A549 (cell line): ENCODE results near the gene SSH2. TPM values are rescaled to one million over a fixed set of nuclear protein-coding genes. Genes with fewer than 3 reads are reported as not detected.

Experiments used
- ATAC-seq, 2 experiments: fragments of 200-7000 bp in 1 of 2; fragments of >200 bp in 1 of 2; cut with Nextera tagmentation in 1 of 2; cut with Tn5 transposase in 1 of 2; 3 replicates each; pipeline versions ENCODE4 v1.8.0 to v1.9.1; 2018 to 2020; ENCODE audit warnings: mild to moderate bottlenecking in 1 of 2, moderate library complexity in 1 of 2
- CTCF ChIA-PET: fragments of 300-600 bp; sonication (Branson Sonifier 250); formaldehyde crosslinking; extraction: SDS; loops from one replicate; lab custom pipeline; 2021; ENCODE audit warnings: antibody characterized with exemption, inconsistent platforms; lab: Yijun Ruan, JAX
- POLR2A ChIA-PET: fragments of 350-600 bp; formaldehyde crosslinking; extraction: SDS; loops from one replicate; lab custom pipeline; 2021; ENCODE audit warnings: antibody characterized with exemption, inconsistent platforms; lab: Yijun Ruan, JAX
- DNase-seq, 2 experiments: peaks; one replicate each; pipeline versions ENCODE4 v3.0.0 to v3.0.0-alpha.2; 2011 to 2016; ENCODE audit warnings: low read depth in 1 of 2, low spot score in 1 of 2
- FAIRE-seq: peaks from 2 replicates; lab custom pipeline; 2011; peaks lifted over from hg19 to GRCh38; lab: Jason Lieb, UNC
- H3K27ac ChIP-seq, 2 experiments: fragments of >200 bp; sonication (Bioruptor Twin); formaldehyde crosslinking; 3 replicates each; pipeline ENCODE4 v1.5.1; 2016 to 2017
- H3K4me1 ChIP-seq: fragments of >200 bp; sonication (Bioruptor Twin); formaldehyde crosslinking; 3 replicates; pipeline ENCODE4 v1.6.1; 2016
- H3K4me2 ChIP-seq: fragments of >200 bp; sonication (Bioruptor Twin); formaldehyde crosslinking; 3 replicates; pipeline ENCODE4 v1.6.1; 2016
- H3K4me3 ChIP-seq: fragments of >200 bp; sonication (Bioruptor Twin); formaldehyde crosslinking; 3 replicates; pipeline ENCODE4 v1.5.1; 2016
- H3K9me3 ChIP-seq: fragments of >200 bp; sonication (Bioruptor Twin); formaldehyde crosslinking; 3 replicates; pipeline ENCODE4 v1.6.1; 2016
- BHLHE40 ChIP-seq: IDR thresholded peaks from 2 replicates; pipeline ENCODE4 v1.6.1; 2012; ENCODE audit warnings: low read depth, low read length, inconsistent platforms
- CHD4 ChIP-seq: fragments of 200-600 bp; sonication (generic); IDR thresholded peaks from 2 replicates; pipeline ENCODE4 v1.6.1; 2016; ENCODE audit warnings: antibody characterized with exemption, mild to moderate bottlenecking, borderline replicate concordance
- EP300 ChIP-seq, 2 experiments: fragments of >200 bp; sonication (Bioruptor Twin); formaldehyde crosslinking; IDR thresholded peaks; 2 replicates in 1 of 2; 3 replicates in 1 of 2; pipeline ENCODE4 v1.6.1; 2016 to 2017
- FOSB ChIP-seq: fragments of 250-450 bp; sonication (Bioruptor Pico); IDR thresholded peaks from 2 replicates; pipeline ENCODE4 v1.5.0; 2020; ENCODE audit warnings: mild to moderate bottlenecking, moderate library complexity
- FOSL2 ChIP-seq, 2 experiments: fragments of 450-650 bp in 1 of 2; fragments of >200 bp in 1 of 2; sonication (Bioruptor Twin) in 1 of 2; formaldehyde crosslinking; IDR thresholded peaks; 2 replicates each; pipeline versions ENCODE4 v1.5.0 to v1.6.1; 2016 to 2020; ENCODE audit warnings: mild to moderate bottlenecking in 1 of 2, moderate library complexity in 1 of 2
- FOXS1 ChIP-seq: fragments of 250-450 bp; sonication (Bioruptor Pico); IDR thresholded peaks from 2 replicates; pipeline ENCODE4 v1.5.0; 2020; ENCODE audit warnings: mild to moderate bottlenecking, moderate library complexity
- HES2 ChIP-seq: fragments of >200 bp; sonication (Bioruptor Twin); formaldehyde crosslinking; IDR thresholded peaks from 2 replicates; pipeline ENCODE4 v1.6.1; 2016
- KDM1A ChIP-seq: fragments of 200-600 bp; sonication (generic); IDR thresholded peaks from 2 replicates; pipeline ENCODE4 v1.6.1; 2016; ENCODE audit warnings: low read depth, mild to moderate bottlenecking
- MAFK ChIP-seq: fragments of 450-650 bp; IDR thresholded peaks from 2 replicates; pipeline ENCODE4 v1.6.1; 2014; ENCODE audit not compliant: partially characterized antibody
- MYC ChIP-seq: IDR thresholded peaks from 2 replicates; pipeline ENCODE4 v1.6.1; 2012; ENCODE audit warnings: mild to moderate bottlenecking, inconsistent platforms, low read length, improper control_type of control experiment, borderline replicate concordance
- PHF8 ChIP-seq: fragments of 200-600 bp; sonication (generic); IDR thresholded peaks from 2 replicates; pipeline ENCODE4 v1.6.1; 2016; ENCODE audit warnings: low read depth, mild to moderate bottlenecking, antibody characterized with exemption, moderate library complexity, borderline replicate concordance
- RARB ChIP-seq: fragments of 250-450 bp; sonication (Bioruptor Pico); IDR thresholded peaks from 2 replicates; pipeline ENCODE4 v1.8.0; 2021; ENCODE audit warnings: mild to moderate bottlenecking, moderate library complexity
- RCOR1 ChIP-seq: fragments of 150-350 bp; IDR thresholded peaks from 2 replicates; pipeline ENCODE4 v1.6.1; 2014; ENCODE audit warnings: antibody characterized with exemption, low read length, low read depth
- RNF2 ChIP-seq: fragments of 200-600 bp; sonication (generic); IDR thresholded peaks from 2 replicates; pipeline ENCODE4 v1.6.1; 2016; ENCODE audit warnings: low read depth, mild to moderate bottlenecking, antibody characterized with exemption, moderate library complexity, borderline replicate concordance
- SREBF2 ChIP-seq: fragments of 450-650 bp; IDR thresholded peaks from 2 replicates; pipeline ENCODE4 v1.6.1; 2014; ENCODE audit warnings: mild to moderate bottlenecking, moderate library complexity
- ZC3H11A ChIP-seq: fragments of 450-650 bp; IDR thresholded peaks from 2 replicates; pipeline ENCODE4 v1.6.1; 2014; ENCODE audit warnings: antibody characterized with exemption, mild to moderate bottlenecking
- ZNF302 ChIP-seq: fragments of 250-450 bp; sonication (Bioruptor Pico); IDR thresholded peaks from 2 replicates; pipeline ENCODE4 v1.9.0; 2021; ENCODE audit warnings: inconsistent platforms, mild to moderate bottlenecking, moderate library complexity
- WGBS: methylation state at CpG from one replicate; pipeline ENCODE4 v1.1.6; 2017; ENCODE audit errors: missing lambda C conversion rate; 5-methylcytosine and 5-hydroxymethylcytosine counted together
- polyA plus RNA-seq, 4 experiments: library from polyadenylated mRNA; depleted of rRNA in 3 of 4; stranded (reverse); fragments of >200 nt; fragmentation: RNase III in 1 of 4; extraction: RNeasy Plus Mini Kit Qiagen cat#74134 plus additional on column Dnase treatment in 1 of 4; gene quantifications; 2 replicates in 3 of 4; 3 replicates in 1 of 4; pipeline ENCODE4 v1.2.3, GENCODE V29; 2011 to 2017
- TF ChIP-seq, protein P1 (sequence below): fragments of >200 bp; sonication (Bioruptor Twin); formaldehyde crosslinking; IDR thresholded peaks from 3 replicates; pipeline ENCODE4 v1.5.1; 2016
- TF ChIP-seq, protein P2 (sequence below): fragments of >200 bp; sonication (Bioruptor Twin); formaldehyde crosslinking; IDR thresholded peaks from 3 replicates; pipeline ENCODE4 v1.6.1; 2016
- TF ChIP-seq, protein P3 (sequence below): fragments of 150-350 bp; IDR thresholded peaks from 2 replicates; pipeline ENCODE4 v1.6.1; 2014; ENCODE audit warnings: low read depth, mild to moderate bottlenecking, low read length

Gene SSH2
- polyA plus RNA-seq, 2 of the 4 experiments (the other 2 are of a cell fraction) = 20.7 to 24.5 TPM

GRCh38 chr17:29674281-29674680 lies 255.7 kb downstream of the SSH2 start:
- ChIA-PET POLR2A (no interaction called here), CTCF (interaction anchor here (0.9 to 2.2 kb wide), 5 partner anchors 10 to 259 kb away, joined by 3 to 6 read pairs (median 4); no protein-coding TSS in a partner anchor)
- no peaks in the 10 kb centered on the region for H3K9me3 ChIP-seq

GRCh38 chr17:29671661-29672060 lies 258.4 kb downstream of the SSH2 start:
- DNase-seq = no peak
- H3K4me1 ChIP-seq = 0 out of 3 replicates have a peak, but pooled peaks cover 3% of the 10 kb centered on the region
- POLR2A ChIA-PET = no interaction called here
- no peak for ATAC-seq
- 90% methylated on average over 5 of the region's 5 CpGs for WGBS
- TF ChIP-seq ZC3H11A = no peak
- TF ChIP-seq, protein P1, sequence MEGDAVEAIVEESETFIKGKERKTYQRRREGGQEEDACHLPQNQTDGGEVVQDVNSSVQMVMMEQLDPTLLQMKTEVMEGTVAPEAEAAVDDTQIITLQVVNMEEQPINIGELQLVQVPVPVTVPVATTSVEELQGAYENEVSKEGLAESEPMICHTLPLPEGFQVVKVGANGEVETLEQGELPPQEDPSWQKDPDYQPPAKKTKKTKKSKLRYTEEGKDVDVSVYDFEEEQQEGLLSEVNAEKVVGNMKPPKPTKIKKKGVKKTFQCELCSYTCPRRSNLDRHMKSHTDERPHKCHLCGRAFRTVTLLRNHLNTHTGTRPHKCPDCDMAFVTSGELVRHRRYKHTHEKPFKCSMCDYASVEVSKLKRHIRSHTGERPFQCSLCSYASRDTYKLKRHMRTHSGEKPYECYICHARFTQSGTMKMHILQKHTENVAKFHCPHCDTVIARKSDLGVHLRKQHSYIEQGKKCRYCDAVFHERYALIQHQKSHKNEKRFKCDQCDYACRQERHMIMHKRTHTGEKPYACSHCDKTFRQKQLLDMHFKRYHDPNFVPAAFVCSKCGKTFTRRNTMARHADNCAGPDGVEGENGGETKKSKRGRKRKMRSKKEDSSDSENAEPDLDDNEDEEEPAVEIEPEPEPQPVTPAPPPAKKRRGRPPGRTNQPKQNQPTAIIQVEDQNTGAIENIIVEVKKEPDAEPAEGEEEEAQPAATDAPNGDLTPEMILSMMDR = no peak
- TF ChIP-seq, protein P2, sequence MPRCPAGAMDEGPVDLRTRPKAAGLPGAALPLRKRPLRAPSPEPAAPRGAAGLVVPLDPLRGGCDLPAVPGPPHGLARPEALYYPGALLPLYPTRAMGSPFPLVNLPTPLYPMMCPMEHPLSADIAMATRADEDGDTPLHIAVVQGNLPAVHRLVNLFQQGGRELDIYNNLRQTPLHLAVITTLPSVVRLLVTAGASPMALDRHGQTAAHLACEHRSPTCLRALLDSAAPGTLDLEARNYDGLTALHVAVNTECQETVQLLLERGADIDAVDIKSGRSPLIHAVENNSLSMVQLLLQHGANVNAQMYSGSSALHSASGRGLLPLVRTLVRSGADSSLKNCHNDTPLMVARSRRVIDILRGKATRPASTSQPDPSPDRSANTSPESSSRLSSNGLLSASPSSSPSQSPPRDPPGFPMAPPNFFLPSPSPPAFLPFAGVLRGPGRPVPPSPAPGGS = no peak
- TF ChIP-seq, protein P3, sequence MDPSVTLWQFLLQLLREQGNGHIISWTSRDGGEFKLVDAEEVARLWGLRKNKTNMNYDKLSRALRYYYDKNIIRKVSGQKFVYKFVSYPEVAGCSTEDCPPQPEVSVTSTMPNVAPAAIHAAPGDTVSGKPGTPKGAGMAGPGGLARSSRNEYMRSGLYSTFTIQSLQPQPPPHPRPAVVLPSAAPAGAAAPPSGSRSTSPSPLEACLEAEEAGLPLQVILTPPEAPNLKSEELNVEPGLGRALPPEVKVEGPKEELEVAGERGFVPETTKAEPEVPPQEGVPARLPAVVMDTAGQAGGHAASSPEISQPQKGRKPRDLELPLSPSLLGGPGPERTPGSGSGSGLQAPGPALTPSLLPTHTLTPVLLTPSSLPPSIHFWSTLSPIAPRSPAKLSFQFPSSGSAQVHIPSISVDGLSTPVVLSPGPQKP = no peak
- no peak for TF ChIP-seq HES2
- TF ChIP-seq FOXS1 (CRISPR knock-in tag) = no peak
- TF ChIP-seq EP300 (IDR thresholded peaks at IDR 0.05) = no peak
- TF ChIP-seq MAFK = no peak
- no peak for TF ChIP-seq RARB (CRISPR knock-in tag)
- no peak for TF ChIP-seq RCOR1
- TF ChIP-seq RNF2 = no peak
- no peak for TF ChIP-seq FOSL2 (IDR thresholded peaks at IDR 0.05)
- TF ChIP-seq FOSL2 (CRISPR knock-in tag; IDR thresholded peaks at IDR 0.05) = no peak
- TF ChIP-seq CHD4 = no peak
- TF ChIP-seq FOSB (CRISPR knock-in tag) = no peak
- TF ChIP-seq SREBF2 = no peak
- TF ChIP-seq MYC = no peak
- no peak for TF ChIP-seq KDM1A
- no peak for TF ChIP-seq ZNF302 (CRISPR knock-in tag)
- CTCF ChIA-PET = interaction anchor here (0.8 to 2.4 kb wide), 5 partner anchors 15 to 260 kb away, joined by 3 to 7 read pairs (median 6); no protein-coding TSS in a partner anchor
- no peak overlapping the region for H3K4me2 ChIP-seq
- FAIRE-seq = peak; percentile 36
- H3K27ac ChIP-seq = no peak overlapping the region
- H3K9me3 ChIP-seq = no peaks in the 10 kb centered on the region
- no peak overlapping the region for H3K4me3 ChIP-seq

More at GRCh38 chr17:29674281-29674680, 255.7 kb downstream of the SSH2 start:
- 0 out of 3 replicates have a peak, but pooled peaks cover 3% of the 10 kb centered on the region for H3K4me1 ChIP-seq
- no peak for TF ChIP-seq KDM1A
- no peak for TF ChIP-seq EP300 (IDR thresholded peaks at IDR 0.05)
- TF ChIP-seq HES2 = no peak
- no peak for TF ChIP-seq PHF8
- TF ChIP-seq BHLHE40 = no peak
- TF ChIP-seq ZC3H11A = no peak
- H3K27ac ChIP-seq = no peak overlapping the region
- FAIRE-seq = no peak
- H3K4me3 ChIP-seq = no peak overlapping the region
- H3K4me2 ChIP-seq = no peak overlapping the region
- WGBS = 88% methylated on average over 1 of the region's 1 CpG
- DNase-seq = no peak
- ATAC-seq = no peak
